ENCODE measurements around the gene B4GALT5. TPM values are rescaled to one million over a fixed set of nuclear protein-coding genes. Genes with fewer than 3 reads are reported as not detected.

Gene B4GALT5
- polyA plus RNA-seq, 1 experiment = 26.7 TPM

DNA sequence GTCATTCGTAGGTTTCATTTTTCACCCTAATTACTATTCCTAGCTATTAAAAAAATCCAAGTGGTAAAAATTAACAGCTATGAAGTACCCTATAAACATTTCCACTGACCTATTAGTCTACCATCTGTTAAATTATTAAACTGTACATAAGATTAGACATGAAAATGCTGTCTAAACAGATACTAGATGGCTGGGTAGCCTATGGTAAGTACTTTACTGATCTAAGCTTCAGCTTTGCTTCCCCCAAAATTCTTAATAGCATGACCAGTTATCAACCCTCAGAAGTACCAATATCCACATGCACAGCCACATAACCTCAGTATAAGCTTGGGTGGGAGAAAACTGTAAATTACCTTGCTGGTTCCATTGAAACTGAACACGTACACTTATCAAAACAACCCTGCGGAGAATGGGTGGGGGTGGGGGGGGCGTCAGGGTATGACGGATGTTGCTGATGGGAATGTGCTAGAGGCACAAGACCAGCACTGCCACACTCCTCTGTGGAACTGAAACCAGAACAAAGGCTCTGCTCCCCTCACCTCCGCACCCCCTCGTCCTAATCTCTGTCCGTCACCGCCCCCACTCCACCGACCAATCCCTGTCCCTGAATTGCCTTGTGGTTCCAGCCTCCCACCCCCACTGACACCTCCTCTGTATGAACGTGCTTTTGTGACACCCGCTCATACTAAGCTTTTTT, 45.3 kb downstream of the B4GALT5 start:
- no peaks in the 10 kb centered on the region for H3K27me3 ChIP-seq (ENCODE audit: control insufficient read depth, insufficient read depth, low read length)
- POLR2A ChIA-PET = interaction anchor here (0.6 kb wide), 1 partner anchor 11 kb away, joined by 3 read pairs; no protein-coding TSS in a partner anchor
- H3K36me3 ChIP-seq (ENCODE audit: control insufficient read depth, insufficient read depth, low read length) = no peaks in the 10 kb centered on the region
- no peak overlapping the region for H3K4me3 ChIP-seq (ENCODE audit: low read depth, low read length)
- no peak for DNase-seq (ENCODE audit: low read depth)
- TF ChIP-seq CTCF (IDR thresholded peaks at IDR 0.05; ENCODE audit: insufficient read depth, low read depth, low read length) = no peak
- CTCF ChIA-PET = interaction anchor here (0.6 to 2.0 kb wide), 3 partner anchors 10 to 58 kb away, joined by 3 to 7 read pairs (median 4); no protein-coding TSS in a partner anchor

- TF ChIP-seq CTCF (IDR thresholded peaks at IDR 0.05; ENCODE audit: insufficient read depth, low read depth, low read length) = no peak
- DNase-seq (ENCODE audit: low read depth) = no peak
- no peak overlapping the region for H3K4me3 ChIP-seq (ENCODE audit: low read depth, low read length)
- ChIA-PET POLR2A (interaction anchor here (0.7 kb wide), 1 partner anchor 19 kb away, joined by 6 read pairs; no protein-coding TSS in a partner anchor), CTCF (no interaction called here)
- no peaks in the 10 kb centered on the region for H3K36me3 ChIP-seq (ENCODE audit: control insufficient read depth, insufficient read depth, low read length)
- H3K27me3 ChIP-seq (ENCODE audit: control insufficient read depth, insufficient read depth, low read length) = no peaks in the 10 kb centered on the region
These were observed 46.8 kb downstream of the B4GALT5 start for GRCh38 chr20:49666911-49667310.

GRCh38 chr20:49665796-49666195, 47.9 kb downstream of the B4GALT5 start:
- ChIA-PET CTCF (no interaction called here), POLR2A (no interaction called here)
- no peak for TF ChIP-seq CTCF (IDR thresholded peaks at IDR 0.05; ENCODE audit: insufficient read depth, low read depth, low read length)
- Histone ChIP-seq H3K36me3 (ENCODE audit: control insufficient read depth, insufficient read depth, low read length) (no peaks in the 10 kb centered on the region), H3K4me3 (ENCODE audit: low read depth, low read length) (no peak overlapping the region), H3K27me3 (ENCODE audit: control insufficient read depth, insufficient read depth, low read length) (no peaks in the 10 kb centered on the region)
- DNase-seq (ENCODE audit: low read depth) = no peak

DNA sequence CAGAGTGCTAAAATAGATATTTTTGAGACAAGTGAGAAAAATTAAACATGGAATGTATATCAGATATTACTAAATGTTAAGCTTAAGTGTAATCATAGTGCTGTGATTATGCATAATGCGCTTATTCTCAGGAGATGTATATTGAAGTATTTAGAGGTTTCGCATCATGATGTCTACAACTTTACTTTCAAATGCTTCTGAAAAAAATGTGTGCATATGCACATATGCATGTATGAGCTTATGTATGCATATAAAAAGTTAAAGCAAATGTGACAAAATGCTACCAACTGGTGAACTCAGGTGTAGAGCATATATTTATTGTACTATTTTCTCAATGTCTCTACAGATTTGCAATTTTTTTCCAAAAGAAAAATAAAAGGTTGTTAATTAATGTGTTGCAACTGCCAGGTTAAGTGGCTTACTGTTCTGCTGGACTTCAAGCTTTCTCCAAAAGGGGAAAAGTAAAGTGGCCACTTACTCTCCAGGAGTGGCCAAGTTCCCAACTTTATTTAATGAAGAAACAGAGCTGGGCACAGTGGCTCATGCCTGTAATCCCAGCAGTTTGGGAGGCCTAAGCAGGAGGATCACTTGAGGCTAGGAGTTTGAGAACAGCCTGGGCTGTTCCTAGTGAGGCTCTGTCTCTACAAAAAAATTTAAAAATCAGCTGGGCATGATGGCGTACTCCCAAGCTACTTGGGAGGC, 48.9 kb downstream of the B4GALT5 start:
- TF ChIP-seq CTCF (IDR thresholded peaks at IDR 0.05; ENCODE audit: insufficient read depth, low read depth, low read length) = no peak
- no peaks in the 10 kb centered on the region for H3K36me3 ChIP-seq (ENCODE audit: control insufficient read depth, insufficient read depth, low read length)
- DNase-seq (ENCODE audit: low read depth) = no peak
- CTCF ChIA-PET = no interaction called here
- H3K27me3 ChIP-seq (ENCODE audit: control insufficient read depth, insufficient read depth, low read length) = no peaks in the 10 kb centered on the region
- no peak overlapping the region for H3K4me3 ChIP-seq (ENCODE audit: low read depth, low read length)
- POLR2A ChIA-PET = no interaction called here

DNA sequence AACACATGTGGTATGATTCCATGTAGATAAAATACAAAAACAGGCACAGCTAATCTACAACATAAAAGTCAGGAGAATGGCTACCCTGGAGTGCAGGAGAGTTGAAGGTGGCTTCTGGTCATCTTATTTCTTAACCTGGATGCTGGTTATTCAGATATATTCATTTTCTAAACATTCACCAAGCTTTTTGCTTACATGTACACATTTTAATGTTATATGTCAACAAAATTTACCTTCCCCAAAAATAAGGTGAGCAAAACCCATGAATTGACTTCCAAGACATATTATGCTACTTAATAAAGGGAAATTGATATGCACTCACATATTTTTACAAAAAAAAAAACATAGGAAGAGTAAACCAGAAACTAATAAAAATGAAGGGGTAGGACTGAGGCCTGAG, 50.6 kb downstream of the B4GALT5 start:
- no peak overlapping the region for H3K4me3 ChIP-seq (ENCODE audit: low read depth, low read length)
- no peaks in the 10 kb centered on the region for H3K36me3 ChIP-seq (ENCODE audit: control insufficient read depth, insufficient read depth, low read length)
- no peak for DNase-seq (ENCODE audit: low read depth)
- ChIA-PET CTCF (interaction anchor here (1.2 kb wide), 1 partner anchor 9 kb away, joined by 3 read pairs; no protein-coding TSS in a partner anchor), POLR2A (no interaction called here)
- H3K27me3 ChIP-seq (ENCODE audit: control insufficient read depth, insufficient read depth, low read length) = no peaks in the 10 kb centered on the region
- no peak for TF ChIP-seq CTCF (IDR thresholded peaks at IDR 0.05; ENCODE audit: insufficient read depth, low read depth, low read length)

Measured in BJ (cell line).